GM03348 (cell line): ENCODE measurements around the gene MAP2K7.
A peak's percentile ranks its signal among the peaks of the same experiment; 100 is the strongest.
"Not testable (repeated sequence)": the region's sequence is repeated elsewhere in the genome, so short reads cannot be mapped to it uniquely, and the experiment has no call there.

Source experiments
- DNase-seq: peaks from one replicate; pipeline ENCODE4 v3.0.0; 2012; ENCODE audit warnings: low spot score

Gene MAP2K7

DNA sequence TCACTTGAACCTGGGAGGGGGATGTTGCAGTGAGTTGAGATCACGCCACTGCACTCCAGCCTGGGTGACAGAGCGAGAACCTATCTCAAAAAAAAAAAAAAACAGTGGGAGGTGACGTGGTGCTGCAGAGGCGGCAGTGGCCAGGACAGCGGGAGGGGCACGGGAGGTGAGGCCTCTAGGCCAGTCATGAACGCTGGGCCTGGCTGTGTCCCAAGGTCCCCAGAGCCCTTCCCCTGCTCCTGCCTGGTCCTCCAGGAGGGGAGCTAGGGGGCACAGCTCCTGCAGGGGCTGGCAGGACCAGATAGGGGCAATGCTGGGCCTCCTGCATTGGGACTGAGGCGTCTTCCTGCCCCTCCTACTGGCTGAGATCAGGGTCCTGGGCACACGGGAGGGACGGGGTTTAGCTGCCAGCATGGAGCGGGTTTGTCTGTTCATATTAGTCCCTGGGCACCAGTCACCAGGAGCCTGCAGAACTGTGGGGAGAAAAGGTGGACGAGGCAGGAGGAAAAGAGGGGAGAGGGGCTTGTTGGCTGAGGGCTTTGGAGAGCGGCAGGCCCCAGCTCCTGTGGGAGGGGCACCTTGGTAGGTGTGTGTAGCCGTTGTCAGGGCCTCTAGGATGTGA lies 4.5 kb downstream of the MAP2K7 start:
- DNase-seq: no peak

GRCh38 chr19:7908742-7909461 lies 5.2 kb downstream of the MAP2K7 start:
- DNase-seq: no peak

DNA sequence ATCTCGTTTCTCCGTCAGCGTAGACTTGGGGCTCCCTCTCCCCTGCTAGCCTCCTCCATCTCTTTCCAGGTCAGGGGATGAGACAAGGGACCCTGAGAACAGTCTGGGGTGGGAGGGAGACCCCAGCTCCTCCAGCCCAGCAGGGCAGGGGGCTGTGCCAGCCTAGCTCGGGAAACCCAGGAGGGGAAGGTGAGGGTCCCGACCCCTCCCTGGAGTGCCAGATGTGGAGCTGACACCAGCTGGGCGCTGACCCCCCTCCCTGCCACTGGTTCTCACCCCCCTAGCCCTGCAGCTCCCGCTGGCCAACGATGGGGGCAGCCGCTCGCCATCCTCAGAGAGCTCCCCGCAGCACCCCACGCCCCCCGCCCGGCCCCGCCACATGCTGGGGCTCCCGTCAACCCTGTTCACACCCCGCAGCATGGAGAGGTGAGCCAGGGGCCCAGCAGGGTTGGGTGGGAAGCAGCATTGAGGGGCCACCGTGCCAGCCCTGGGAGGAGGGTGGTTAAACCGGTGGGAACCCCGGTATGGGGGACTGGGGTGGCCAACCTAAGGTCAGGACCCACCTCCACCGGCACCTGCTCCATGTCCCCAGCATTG lies 5.9 kb downstream of the MAP2K7 start:
- no peak for DNase-seq

GRCh38 chr19:7910321-7911161 lies 6.9 kb downstream of the MAP2K7 start:
- no peak for DNase-seq

GRCh38 chr19:7911508-7912143 lies 7.9 kb downstream of the MAP2K7 start:
- DNase-seq: no peak

GRCh38 chr19:7912144-7912696 lies 8.5 kb downstream of the MAP2K7 start:
- no peak for DNase-seq

DNA sequence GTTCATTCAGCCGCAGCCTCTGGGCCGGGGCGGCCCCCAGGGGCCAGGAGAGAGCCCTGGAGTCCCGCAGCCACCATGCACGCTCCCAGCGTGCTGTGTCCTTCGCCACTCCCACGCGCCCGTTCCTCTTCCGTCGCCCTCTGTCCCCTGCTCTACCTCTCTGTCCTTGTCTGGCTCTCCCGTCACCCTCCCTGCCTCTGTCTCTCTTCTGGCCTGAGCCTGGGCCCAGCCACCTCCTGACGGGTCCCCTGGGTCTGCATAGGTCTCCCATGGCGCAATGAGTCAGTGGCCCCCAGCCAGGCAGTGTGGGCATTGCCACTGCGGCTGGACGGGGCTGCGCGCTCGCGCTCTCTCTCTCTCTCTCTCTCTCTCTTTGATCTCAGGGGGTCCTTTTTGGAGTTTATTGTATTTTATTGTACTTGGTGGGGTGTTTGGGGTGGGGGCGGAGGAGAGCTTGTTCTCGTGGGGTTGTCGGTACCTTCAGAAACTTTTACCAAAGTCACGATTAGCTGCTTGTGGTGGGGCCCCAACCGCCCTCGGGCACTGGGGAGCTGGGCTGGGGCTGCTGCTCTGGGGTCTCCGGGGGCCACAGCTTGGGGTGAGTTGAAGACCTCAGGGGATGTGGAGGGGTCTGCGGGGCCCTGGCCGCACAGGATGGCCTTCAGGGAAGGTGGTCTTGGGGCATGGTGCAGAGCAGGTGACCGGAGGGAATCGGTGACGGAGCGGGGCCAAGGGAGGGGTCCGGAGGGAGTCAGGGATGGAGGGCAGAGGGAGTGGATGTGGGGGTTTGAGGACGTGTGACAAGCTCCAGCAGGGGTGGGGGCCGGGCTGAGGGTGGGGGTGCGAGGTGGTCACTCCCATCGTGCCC lies 9.3 kb downstream of the MAP2K7 start:
- DNase-seq: no peak

DNA sequence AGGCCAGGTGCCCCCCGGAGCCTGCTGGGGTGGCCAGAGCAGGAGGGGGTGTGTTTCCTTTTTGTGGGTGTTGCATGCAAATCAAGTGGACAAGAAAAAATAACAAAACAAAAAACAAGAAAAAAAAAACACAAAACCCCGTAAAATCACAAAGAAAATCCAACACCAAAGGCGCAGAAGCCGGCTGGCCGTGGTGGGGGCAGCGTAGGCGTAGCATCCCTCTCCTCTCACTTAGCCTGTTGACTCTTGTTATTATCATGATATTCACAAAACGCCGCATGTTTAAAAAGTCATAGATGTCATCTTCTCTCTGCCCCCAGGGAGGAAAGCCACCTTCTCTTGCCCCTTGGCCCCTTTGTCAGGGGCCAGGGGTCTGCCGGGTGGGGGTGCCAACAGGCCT lies 10.0 kb downstream of the MAP2K7 start:
- DNase-seq: no peak

- no peak for DNase-seq
These were observed 10.4 kb downstream of the MAP2K7 start for GRCh38 chr19:7914099-7914498.

DNA sequence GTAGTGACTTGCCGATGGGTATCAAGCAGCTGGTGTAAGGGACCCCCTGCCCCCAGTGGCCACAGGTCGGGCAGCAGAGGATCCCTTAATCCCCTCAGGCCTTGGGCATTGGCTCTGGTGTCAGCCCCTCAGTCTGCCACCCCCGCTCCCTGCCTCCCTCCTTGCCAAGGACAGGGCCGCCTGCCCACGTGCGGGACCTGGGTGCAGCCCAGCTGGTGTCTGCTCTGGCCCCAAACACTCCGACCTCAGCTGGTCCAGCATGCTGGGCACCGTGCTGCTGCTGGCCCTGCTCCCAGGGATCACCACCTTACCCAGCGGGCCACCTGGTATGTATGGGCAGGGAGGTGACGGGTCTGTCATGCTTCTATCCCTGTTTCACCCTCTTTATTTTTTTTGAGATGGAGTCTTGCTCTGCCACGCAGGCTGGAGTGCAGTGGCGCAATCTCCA lies 10.9 kb downstream of the MAP2K7 start, which contains the start of gene TGFBR3L:
Gene TGFBR3L, plus strand, starts transcription at position 233 of the 448 bp plus-strand sequence.
- no peak for DNase-seq

- DNase-seq: no peak
These were observed 11.8 kb downstream of the MAP2K7 start for GRCh38 chr19:7915250-7916102.

GRCh38 chr19:7916103-7916954 lies 12.7 kb downstream of the MAP2K7 start:
- DNase-seq: peak; percentile 56

DNA sequence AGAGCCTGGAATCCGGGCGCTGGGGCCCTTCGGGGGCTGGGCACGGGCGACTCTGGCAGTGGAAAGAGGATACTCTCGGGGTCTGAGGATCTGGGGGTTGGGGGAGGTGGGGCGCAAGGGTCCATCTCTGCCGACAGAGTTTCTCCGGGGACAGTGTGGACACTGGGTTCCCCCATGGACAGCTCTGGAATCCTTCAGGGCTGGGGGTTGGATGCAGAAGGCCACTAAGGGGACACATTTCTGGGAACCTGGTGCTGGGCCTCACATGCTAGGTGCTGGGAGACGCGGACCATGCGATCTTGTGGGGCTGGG lies 13.2 kb downstream of the MAP2K7 start:
- DNase-seq: no peak

DNA sequence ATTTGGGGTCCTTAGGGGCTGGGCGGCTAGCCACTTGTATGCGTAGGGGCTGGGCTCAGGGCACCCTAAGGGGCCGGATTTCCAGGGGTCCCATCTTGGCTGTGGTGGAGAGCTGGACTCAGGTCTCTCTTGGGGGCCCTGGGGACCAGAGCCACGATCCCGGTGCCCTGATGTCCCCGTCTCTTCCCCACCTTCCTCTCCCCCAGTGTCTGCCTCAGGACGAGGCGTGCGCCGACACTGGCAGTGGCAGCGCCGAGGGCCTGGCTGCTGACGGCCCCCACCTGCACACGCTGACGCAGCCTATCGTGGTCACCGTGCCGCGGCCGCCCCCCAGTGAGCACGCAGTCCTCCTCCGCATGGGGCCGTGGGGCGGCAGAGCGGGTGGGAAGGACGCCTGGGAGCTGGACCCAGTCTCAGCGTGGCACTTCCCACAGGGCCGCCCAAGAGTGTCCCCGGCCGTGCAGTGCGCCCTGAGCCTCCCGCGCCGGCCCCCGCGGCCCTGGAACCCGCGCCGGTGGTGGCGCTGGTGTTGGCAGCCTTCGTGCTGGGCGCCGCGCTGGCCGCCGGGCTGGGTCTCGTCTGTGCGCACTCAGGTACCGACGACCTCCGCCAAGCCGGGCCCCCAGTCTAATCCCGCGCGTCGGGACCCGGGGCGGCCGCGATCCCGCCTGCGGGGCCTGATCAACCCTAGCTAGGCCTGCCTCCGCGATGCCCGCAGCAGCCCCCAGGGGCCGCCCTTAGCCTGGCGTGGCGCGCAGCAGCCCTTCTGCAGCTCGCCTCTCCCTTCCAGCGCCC lies 13.8 kb downstream of the MAP2K7 start:
- DNase-seq: peak; percentile 79

DNA sequence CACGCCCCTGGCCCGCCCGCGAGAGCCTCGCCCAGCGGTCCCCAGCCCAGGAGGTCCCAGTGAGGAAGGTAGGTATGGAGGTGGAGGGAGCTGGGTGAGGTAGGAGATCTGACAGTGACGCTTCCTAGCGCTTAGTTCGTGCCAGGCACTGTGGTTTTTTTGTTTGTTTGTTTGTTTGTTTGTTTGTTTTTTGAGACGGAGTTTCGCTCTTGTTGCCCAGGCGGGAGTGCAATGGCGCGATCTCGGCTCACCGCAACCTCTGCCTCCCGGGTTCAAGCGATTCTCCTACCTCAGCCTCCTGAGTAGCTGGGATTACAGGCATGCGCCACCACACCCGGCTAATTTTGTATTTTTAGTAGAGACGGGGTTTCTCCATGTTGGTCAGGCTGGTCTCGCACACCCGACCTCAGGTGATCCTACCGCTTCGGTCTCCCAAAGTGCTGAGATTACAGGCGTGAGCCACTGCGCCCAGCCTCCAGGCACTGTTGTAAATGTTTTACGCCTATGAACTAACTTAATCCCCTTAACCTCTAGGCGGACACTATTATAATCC lies 14.5 kb downstream of the MAP2K7 start:
- not testable (repeated sequence) for DNase-seq

DNA sequence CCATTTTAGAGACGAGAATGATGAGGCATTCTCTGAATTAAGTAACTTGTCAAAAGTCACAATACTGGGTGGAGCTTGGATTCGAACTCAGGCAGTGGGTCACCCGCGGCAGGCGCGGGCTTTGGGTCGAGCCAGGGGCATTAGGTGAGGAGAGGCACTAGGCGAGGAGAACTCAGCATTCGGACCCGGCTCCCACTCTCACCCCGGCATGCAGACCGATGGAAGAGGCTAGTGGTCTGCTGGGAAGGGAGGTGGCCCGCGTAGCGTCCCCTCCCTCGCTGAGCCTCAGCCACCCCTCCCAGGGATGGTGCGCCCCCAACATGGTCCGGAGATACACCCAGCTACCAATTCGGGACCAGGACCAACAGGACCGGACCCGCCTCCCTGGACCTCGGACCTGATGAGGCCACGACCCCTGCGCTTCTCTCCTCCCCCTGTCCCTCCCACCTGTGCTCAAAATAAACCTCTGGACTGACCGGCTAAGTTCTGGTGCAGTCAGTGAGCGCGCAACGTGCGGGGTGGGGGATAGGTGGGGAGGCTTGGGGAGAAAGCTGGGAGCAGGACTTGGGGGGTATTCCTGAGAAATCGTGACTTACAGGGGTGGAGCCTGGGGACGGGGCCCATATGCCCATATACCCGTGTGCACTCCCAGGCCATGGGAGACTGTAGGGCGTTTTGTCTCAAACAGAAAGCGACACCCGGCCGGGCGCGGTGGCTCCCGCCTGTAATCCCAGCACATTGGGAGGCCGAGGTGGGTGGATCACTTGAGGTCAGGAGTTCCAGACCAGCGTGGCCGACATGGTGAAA lies 15.1 kb downstream of the MAP2K7 start:
- no peak for DNase-seq
